Neural cell (in vitro differentiated cells): ENCODE data around the gene DIRAS2. TPM values are rescaled to one million over a fixed set of nuclear protein-coding genes. Genes with fewer than 3 reads are reported as not detected.

Experiments
- H2AFZ ChIP-seq: fragments of 200-600, 300-800 bp; sonication (generic), shearing (Covaris generic); 2 replicates; pipeline ENCODE4 v1.6.0; 2014; ENCODE audit warnings: low read depth, mild to moderate bottlenecking, antibody characterized with exemption, low read length, moderate library complexity
- H3F3A ChIP-seq: fragments of 200-600 bp; shearing (Covaris generic); 2 replicates; pipeline ENCODE4 v1.6.1; 2016; ENCODE audit warnings: mild to moderate bottlenecking, moderate library complexity, mixed read lengths, antibody characterized with exemption, low read length; ENCODE audit not compliant: insufficient read depth, poor library complexity, severe bottlenecking
- H3K27ac ChIP-seq: fragments of 200-600, 300-800 bp; sonication (generic), shearing (Covaris generic); 2 replicates; pipeline ENCODE4 v1.5.1; 2014; ENCODE audit warnings: mild to moderate bottlenecking, low read length, moderate library complexity
- H3K27me3 ChIP-seq: fragments of 300-800, 200-600 bp; sonication (generic), shearing (Covaris generic); 2 replicates; pipeline ENCODE4 v1.6.0; 2014; ENCODE audit warnings: mild to moderate bottlenecking, low read depth, low read length, moderate library complexity; ENCODE audit not compliant: insufficient read depth
- H3K36me3 ChIP-seq: fragments of 300-800, 200-600 bp; sonication (generic), shearing (Covaris generic); 2 replicates; pipeline ENCODE4 v1.5.1; 2014; ENCODE audit warnings: mild to moderate bottlenecking, antibody characterized with exemption, low read length, moderate library complexity; ENCODE audit not compliant: insufficient read depth
- H3K4me2 ChIP-seq: fragments of 300-800, 200-600 bp; sonication (generic), shearing (Covaris generic); 2 replicates; pipeline ENCODE4 v1.6.0; 2014; ENCODE audit warnings: mild to moderate bottlenecking, low read length
- H3K4me3 ChIP-seq: fragments of 300-800, 200-600 bp; sonication (generic), shearing (Covaris generic); 2 replicates; pipeline ENCODE4 v1.5.1; 2014; ENCODE audit warnings: mild to moderate bottlenecking, low read length, moderate library complexity
- H3K79me2 ChIP-seq: fragments of 200-600 bp; shearing (Covaris generic); replicated peaks from 2 replicates; pipeline ENCODE4 v1.6.0; 2014; ENCODE audit warnings: mild to moderate bottlenecking, low read length, moderate library complexity; ENCODE audit not compliant: insufficient read depth
- H3K9ac ChIP-seq: fragments of 300-800, 200-600 bp; sonication (generic), shearing (Covaris generic); 2 replicates; pipeline ENCODE4 v1.6.1; 2016; ENCODE audit warnings: mild to moderate bottlenecking, low read length, mixed read lengths
- H3K9me2 ChIP-seq: fragments of 200-600 bp; shearing (Covaris generic); 2 replicates; pipeline ENCODE4 v1.6.1; 2016; ENCODE audit warnings: mild to moderate bottlenecking, low read length, mixed read lengths; ENCODE audit not compliant: insufficient read depth
- H3K9me3 ChIP-seq: fragments of 200-600, 300-800 bp; sonication (generic), shearing (Covaris generic); 2 replicates; pipeline ENCODE4 v1.6.1; 2016; ENCODE audit warnings: mild to moderate bottlenecking, mixed run types, low read length, moderate library complexity, mixed read lengths
- H4K20me1 ChIP-seq: fragments of 200-600 bp; shearing (Covaris generic); 2 replicates; pipeline ENCODE4 v1.6.1; 2016; ENCODE audit warnings: mild to moderate bottlenecking, mixed run types; ENCODE audit not compliant: insufficient read depth
- EP300 ChIP-seq: fragments of 450-650 bp; conservative IDR thresholded peaks from 2 replicates; pipeline ENCODE4 v1.6.1; 2014; ENCODE audit warnings: antibody characterized with exemption, mild to moderate bottlenecking, moderate library complexity; ENCODE audit not compliant: poor library complexity, severe bottlenecking
- EZH2 ChIP-seq: fragments of 200-600, 300-800 bp; shearing (Covaris generic), sonication (generic); IDR thresholded peaks from 2 replicates; pipeline ENCODE4 v1.6.1; 2014; ENCODE audit warnings: antibody characterized with exemption, low read length, borderline replicate concordance, mild to moderate bottlenecking; ENCODE audit not compliant: insufficient read depth, poor library complexity, severe bottlenecking
- MXI1 ChIP-seq: fragments of 450-650 bp; conservative IDR thresholded peaks from 2 replicates; pipeline ENCODE4 v1.6.1; 2014; ENCODE audit warnings: antibody characterized with exemption, mild to moderate bottlenecking; ENCODE audit not compliant: poor library complexity, severe bottlenecking
- POLR2AphosphoS5 ChIP-seq: IDR thresholded peaks from 2 replicates; pipeline ENCODE4 v1.6.1; 2012
- RAD21 ChIP-seq: fragments of 450-650 bp; conservative IDR thresholded peaks from 2 replicates; pipeline ENCODE4 v1.6.1; 2014; ENCODE audit warnings: antibody characterized with exemption, mild to moderate bottlenecking, moderate library complexity
- SMC3 ChIP-seq: fragments of 450-650 bp; conservative IDR thresholded peaks from 2 replicates; pipeline ENCODE4 v1.6.1; 2014; ENCODE audit warnings: antibody characterized with exemption, mild to moderate bottlenecking, moderate library complexity; ENCODE audit not compliant: poor library complexity
- TAF1 ChIP-seq: IDR thresholded peaks from 2 replicates; pipeline ENCODE4 v1.6.1; 2012; ENCODE audit warnings: low read depth
- polyA plus RNA-seq: library from polyadenylated mRNA; depleted of rRNA; stranded (reverse); fragments of >200 nt; gene quantifications from 2 replicates; pipeline ENCODE4 v1.2.3, GENCODE V29; 2014
- TF ChIP-seq, protein P1 (sequence below): IDR thresholded peaks from 2 replicates; pipeline ENCODE4 v1.6.1; 2012; ENCODE audit warnings: borderline replicate concordance
- TF ChIP-seq, protein P2 (sequence below): fragments of 450-650 bp; IDR thresholded peaks from 2 replicates; pipeline ENCODE4 v1.5.1; 2014; ENCODE audit warnings: antibody characterized with exemption, mild to moderate bottlenecking, moderate library complexity; ENCODE audit not compliant: poor library complexity, severe bottlenecking

Gene DIRAS2
- polyA plus RNA-seq, 1 donor from 2014 or later, result 26.7 TPM

DNA sequence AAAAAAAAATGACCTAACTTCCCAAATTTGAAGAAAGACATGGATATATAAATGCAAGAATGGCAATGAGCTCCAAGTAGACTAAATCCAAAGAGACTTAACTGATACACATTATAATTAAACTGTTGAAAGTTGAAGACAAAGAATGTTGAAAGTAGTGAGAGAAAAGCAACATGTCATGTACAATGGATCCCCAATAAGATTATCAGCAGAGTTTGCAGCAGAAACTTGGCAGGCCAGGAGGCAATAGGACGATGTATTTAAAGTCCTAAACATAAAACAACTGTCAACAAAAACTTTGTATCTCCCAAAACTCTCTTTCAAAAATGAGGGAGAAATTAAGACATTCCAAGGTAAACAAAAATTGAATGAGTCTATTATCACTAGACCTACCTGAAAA, 8.6 kb upstream of the DIRAS2 start:
- H3K27me3 ChIP-seq, result no peaks in the 10 kb centered on the region
- no peaks in the 10 kb centered on the region for H3K79me2 ChIP-seq
- no peaks in the 10 kb centered on the region for H3K36me3 ChIP-seq
- no peak overlapping the region for H3K4me3 ChIP-seq
- no peaks in the 10 kb centered on the region for H3K9me3 ChIP-seq
- TF ChIP-seq EP300 (no peak), EZH2 (no peak), MXI1 (no peak), SMC3 (no peak), POLR2AphosphoS5 (no peak), TAF1 (no peak), RAD21 (no peak)
- TF ChIP-seq, protein P1, sequence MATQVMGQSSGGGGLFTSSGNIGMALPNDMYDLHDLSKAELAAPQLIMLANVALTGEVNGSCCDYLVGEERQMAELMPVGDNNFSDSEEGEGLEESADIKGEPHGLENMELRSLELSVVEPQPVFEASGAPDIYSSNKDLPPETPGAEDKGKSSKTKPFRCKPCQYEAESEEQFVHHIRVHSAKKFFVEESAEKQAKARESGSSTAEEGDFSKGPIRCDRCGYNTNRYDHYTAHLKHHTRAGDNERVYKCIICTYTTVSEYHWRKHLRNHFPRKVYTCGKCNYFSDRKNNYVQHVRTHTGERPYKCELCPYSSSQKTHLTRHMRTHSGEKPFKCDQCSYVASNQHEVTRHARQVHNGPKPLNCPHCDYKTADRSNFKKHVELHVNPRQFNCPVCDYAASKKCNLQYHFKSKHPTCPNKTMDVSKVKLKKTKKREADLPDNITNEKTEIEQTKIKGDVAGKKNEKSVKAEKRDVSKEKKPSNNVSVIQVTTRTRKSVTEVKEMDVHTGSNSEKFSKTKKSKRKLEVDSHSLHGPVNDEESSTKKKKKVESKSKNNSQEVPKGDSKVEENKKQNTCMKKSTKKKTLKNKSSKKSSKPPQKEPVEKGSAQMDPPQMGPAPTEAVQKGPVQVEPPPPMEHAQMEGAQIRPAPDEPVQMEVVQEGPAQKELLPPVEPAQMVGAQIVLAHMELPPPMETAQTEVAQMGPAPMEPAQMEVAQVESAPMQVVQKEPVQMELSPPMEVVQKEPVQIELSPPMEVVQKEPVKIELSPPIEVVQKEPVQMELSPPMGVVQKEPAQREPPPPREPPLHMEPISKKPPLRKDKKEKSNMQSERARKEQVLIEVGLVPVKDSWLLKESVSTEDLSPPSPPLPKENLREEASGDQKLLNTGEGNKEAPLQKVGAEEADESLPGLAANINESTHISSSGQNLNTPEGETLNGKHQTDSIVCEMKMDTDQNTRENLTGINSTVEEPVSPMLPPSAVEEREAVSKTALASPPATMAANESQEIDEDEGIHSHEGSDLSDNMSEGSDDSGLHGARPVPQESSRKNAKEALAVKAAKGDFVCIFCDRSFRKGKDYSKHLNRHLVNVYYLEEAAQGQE, result no peak
- TF ChIP-seq, protein P2, sequence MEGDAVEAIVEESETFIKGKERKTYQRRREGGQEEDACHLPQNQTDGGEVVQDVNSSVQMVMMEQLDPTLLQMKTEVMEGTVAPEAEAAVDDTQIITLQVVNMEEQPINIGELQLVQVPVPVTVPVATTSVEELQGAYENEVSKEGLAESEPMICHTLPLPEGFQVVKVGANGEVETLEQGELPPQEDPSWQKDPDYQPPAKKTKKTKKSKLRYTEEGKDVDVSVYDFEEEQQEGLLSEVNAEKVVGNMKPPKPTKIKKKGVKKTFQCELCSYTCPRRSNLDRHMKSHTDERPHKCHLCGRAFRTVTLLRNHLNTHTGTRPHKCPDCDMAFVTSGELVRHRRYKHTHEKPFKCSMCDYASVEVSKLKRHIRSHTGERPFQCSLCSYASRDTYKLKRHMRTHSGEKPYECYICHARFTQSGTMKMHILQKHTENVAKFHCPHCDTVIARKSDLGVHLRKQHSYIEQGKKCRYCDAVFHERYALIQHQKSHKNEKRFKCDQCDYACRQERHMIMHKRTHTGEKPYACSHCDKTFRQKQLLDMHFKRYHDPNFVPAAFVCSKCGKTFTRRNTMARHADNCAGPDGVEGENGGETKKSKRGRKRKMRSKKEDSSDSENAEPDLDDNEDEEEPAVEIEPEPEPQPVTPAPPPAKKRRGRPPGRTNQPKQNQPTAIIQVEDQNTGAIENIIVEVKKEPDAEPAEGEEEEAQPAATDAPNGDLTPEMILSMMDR, result no peak
- H3K9ac ChIP-seq, result no peak overlapping the region
- H4K20me1 ChIP-seq, result no peaks in the 10 kb centered on the region
- H3K4me2 ChIP-seq, result no peak overlapping the region
- H3K27ac ChIP-seq, result no peak overlapping the region
- H2AFZ ChIP-seq, result no peak overlapping the region
- no peaks in the 10 kb centered on the region for H3F3A ChIP-seq
- H3K9me2 ChIP-seq, result no peaks in the 10 kb centered on the region

DNA sequence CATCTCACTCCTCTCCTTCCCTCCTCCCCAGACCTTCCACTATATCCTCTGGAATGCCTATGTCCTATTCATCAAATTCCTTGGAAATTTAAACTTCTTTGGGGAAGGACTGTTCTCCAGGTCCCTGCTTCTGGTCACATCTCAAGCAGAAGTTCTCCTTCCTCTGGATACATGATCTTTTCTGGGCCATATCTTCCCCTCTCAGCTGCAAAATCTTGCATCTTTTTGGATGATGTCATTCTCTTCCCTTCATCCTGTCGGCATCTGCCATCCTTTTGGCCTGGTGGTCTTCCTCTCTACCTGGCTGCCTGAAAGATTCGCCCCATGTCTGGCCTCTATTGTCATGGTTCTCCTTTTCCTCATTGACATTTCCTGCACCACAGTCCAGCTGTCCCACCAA, 5.2 kb upstream of the DIRAS2 start:
- H3K79me2 ChIP-seq, result no peaks in the 10 kb centered on the region
- no peaks in the 10 kb centered on the region for H4K20me1 ChIP-seq
- H3K36me3 ChIP-seq, result no peaks in the 10 kb centered on the region
- H3K9me3 ChIP-seq, result no peaks in the 10 kb centered on the region
- TF ChIP-seq, protein P2, result no peak
- TF ChIP-seq TAF1, result no peak
- no peak for TF ChIP-seq SMC3
- TF ChIP-seq, protein P1, result no peak
- TF ChIP-seq POLR2AphosphoS5, result no peak
- no peak overlapping the region for H3K27ac ChIP-seq
- H3K4me3 ChIP-seq, result no peak overlapping the region
- H3K9me2 ChIP-seq, result no peaks in the 10 kb centered on the region
- no peak overlapping the region for H3K4me2 ChIP-seq
- no peak overlapping the region for H3K9ac ChIP-seq
- H2AFZ ChIP-seq, result no peak overlapping the region
- peaks cover 9% of the 10 kb centered on the region for H3F3A ChIP-seq
- H3K27me3 ChIP-seq, result no peaks in the 10 kb centered on the region
